SK-N-SH (cell line): ENCODE measurements around the gene HBG1. TPM values are rescaled to one million over a fixed set of nuclear protein-coding genes. Genes with fewer than 3 reads are reported as not detected.

Experiments
- CTCF ChIA-PET: fragments of 300-600, 350-600 bp; formaldehyde crosslinking; extraction: SDS; loops from one replicate; lab custom pipeline; 2021; lab: Yijun Ruan, JAX
- POLR2A ChIA-PET: fragments of 350-600 bp; sonication (Branson Sonifier 250); formaldehyde crosslinking; extraction: SDS; loops from one replicate; lab custom pipeline; 2020; ENCODE audit warnings: antibody characterized with exemption, inconsistent platforms; lab: Yijun Ruan, JAX
- DNase-seq: peaks from one replicate; pipeline ENCODE4 v3.0.0; 2012
- H2AFZ ChIP-seq: fragments of 200-600 bp; sonication (generic); 2 replicates; pipeline ENCODE4 v1.8.1; 2016; ENCODE audit warnings: antibody characterized with exemption, mild to moderate bottlenecking, low read depth
- H3F3A ChIP-seq: fragments of 200-600 bp; sonication (generic); replicated peaks from 2 replicates; pipeline ENCODE3; 2016; ENCODE audit warnings: antibody characterized with exemption, mild to moderate bottlenecking; ENCODE audit not compliant: insufficient read depth
- H3K27ac ChIP-seq, 2 experiments: fragments of 200-500 bp in 1 of 2; fragments of 200-600 bp in 1 of 2; sonication (Bioruptor generic) in 1 of 2; sonication (generic), shearing (Covaris generic) in 1 of 2; 2 replicates each; pipeline versions ENCODE4 v1.5.1 to v1.6.1; 2014 to 2016; ENCODE audit warnings: low read depth in 2 of 2, inconsistent platforms in 1 of 2, low read length in 1 of 2, mild to moderate bottlenecking in 1 of 2, mixed read lengths in 1 of 2
- H3K27me3 ChIP-seq: fragments of 200-600 bp; sonication (generic), shearing (Covaris generic); 2 replicates; pipeline ENCODE4 v1.6.1; 2016; ENCODE audit warnings: mixed run types; ENCODE audit not compliant: insufficient read depth
- H3K36me3 ChIP-seq, 2 experiments: fragments of 200-500 bp in 1 of 2; fragments of 200-600 bp in 1 of 2; sonication (Bioruptor generic) in 1 of 2; sonication (generic) in 1 of 2; replicated peaks in 1 of 2; 2 replicates each; pipeline versions ENCODE3 to v1.5.1; 2014 to 2016; ENCODE audit warnings: low read length in 1 of 2, mild to moderate bottlenecking in 1 of 2; ENCODE audit not compliant: insufficient read depth in 2 of 2, control insufficient read depth in 1 of 2
- H3K4me1 ChIP-seq, 2 experiments: fragments of 200-500 bp in 1 of 2; fragments of 200-600 bp in 1 of 2; sonication (Bioruptor generic) in 1 of 2; sonication (generic), shearing (Covaris generic) in 1 of 2; 2 replicates each; pipeline versions ENCODE4 v1.5.1 to v1.6.1; 2014 to 2016; ENCODE audit warnings: low read depth in 1 of 2, low read length in 1 of 2, mixed run types in 1 of 2; ENCODE audit not compliant: insufficient read depth in 2 of 2, control insufficient read depth in 1 of 2
- H3K4me2 ChIP-seq: fragments of 200-600 bp; sonication (generic), shearing (Covaris generic); 2 replicates; pipeline ENCODE4 v1.6.1; 2017; ENCODE audit warnings: mixed run types
- H3K4me3 ChIP-seq, 2 experiments: fragments of 200-500 bp in 1 of 2; fragments of 200-600 bp in 1 of 2; sonication (Bioruptor generic) in 1 of 2; sonication (generic), shearing (Covaris generic) in 1 of 2; 2 replicates each; pipeline versions ENCODE4 v1.5.1 to v1.8.1; 2014 to 2016; ENCODE audit warnings: low read depth in 2 of 2, inconsistent platforms in 1 of 2, low read length in 1 of 2, mild to moderate bottlenecking in 1 of 2, mixed read lengths in 1 of 2, moderate library complexity in 1 of 2
- H3K79me2 ChIP-seq: fragments of 200-600 bp; sonication (generic); 2 replicates; pipeline ENCODE4 v1.8.1; 2017; ENCODE audit warnings: mild to moderate bottlenecking; ENCODE audit not compliant: insufficient read depth
- H3K9ac ChIP-seq: fragments of 200-600 bp; sonication (generic); 2 replicates; pipeline ENCODE4 v1.6.1; 2017; ENCODE audit warnings: mixed run types
- H3K9me2 ChIP-seq: fragments of 200-600 bp; sonication (generic); 2 replicates; pipeline ENCODE4 v1.6.1; 2017; ENCODE audit warnings: mixed run types
- H3K9me3 ChIP-seq: fragments of 200-600 bp; sonication (generic); 2 replicates; pipeline ENCODE4 v1.6.1; 2017; ENCODE audit warnings: mixed run types, mild to moderate bottlenecking, moderate library complexity
- H4K20me1 ChIP-seq: fragments of 200-600 bp; sonication (generic); 2 replicates; pipeline ENCODE4 v1.6.1; 2017; ENCODE audit warnings: mild to moderate bottlenecking, mixed run types; ENCODE audit not compliant: insufficient read depth
- CHD2 ChIP-seq: fragments of 150-350 bp; IDR thresholded peaks from 2 replicates; pipeline ENCODE4 v1.6.1; 2018; ENCODE audit warnings: low read length; ENCODE audit not compliant: partially characterized antibody
- ELF1 ChIP-seq: IDR thresholded peaks from 2 replicates; pipeline ENCODE4 v1.4.0; 2012
- EP300 ChIP-seq, 2 experiments: IDR thresholded peaks; 2 replicates each; pipeline versions ENCODE4 v1.4.0 to v1.6.1; 2012; ENCODE audit warnings: borderline replicate concordance in 1 of 2, low read depth in 1 of 2, low read length in 1 of 2
- EZH2phosphoT487 ChIP-seq: fragments of 200-600 bp; sonication (generic); IDR thresholded peaks from 2 replicates; pipeline ENCODE4 v1.6.1; 2017; ENCODE audit warnings: low read depth, mixed run types, mild to moderate bottlenecking, antibody characterized with exemption, moderate library complexity, borderline replicate concordance
- FOXJ3 ChIP-seq: sonication (generic); formaldehyde crosslinking; IDR thresholded peaks from 2 replicates; pipeline ENCODE4 v1.5.1; 2020; ENCODE audit warnings: mild to moderate bottlenecking, missing genetic modification reagents
- GABPA ChIP-seq: IDR thresholded peaks from 2 replicates; pipeline ENCODE4 v1.4.0; 2012; ENCODE audit warnings: low read depth, mild to moderate bottlenecking
- GATA2 ChIP-seq: sonication (generic); formaldehyde crosslinking; IDR thresholded peaks from 2 replicates; pipeline ENCODE4 v1.5.0; 2020; ENCODE audit warnings: mild to moderate bottlenecking, missing genetic modification reagents
- MXI1 ChIP-seq: IDR thresholded peaks from 2 replicates; pipeline ENCODE4 v1.6.1; 2012; ENCODE audit warnings: mild to moderate bottlenecking, low read depth, low read length, improper control_type of control experiment
- NFIC ChIP-seq: IDR thresholded peaks from 2 replicates; pipeline ENCODE4 v1.4.0; 2012; ENCODE audit warnings: borderline replicate concordance
- RAD21 ChIP-seq: IDR thresholded peaks from 2 replicates; pipeline ENCODE4 v1.6.1; 2012; ENCODE audit warnings: mild to moderate bottlenecking, low read length
- RFX5 ChIP-seq: IDR thresholded peaks from 2 replicates; pipeline ENCODE4 v1.6.1; 2012; ENCODE audit warnings: mild to moderate bottlenecking, improper control_type of control experiment, low read length
- SMC3 ChIP-seq: IDR thresholded peaks from 2 replicates; pipeline ENCODE4 v1.6.1; 2012; ENCODE audit warnings: low read depth, low read length, improper control_type of control experiment
- TAF1 ChIP-seq: IDR thresholded peaks from 2 replicates; pipeline ENCODE4 v1.6.1; 2012; ENCODE audit warnings: low read depth, mild to moderate bottlenecking, low read length, moderate library complexity, borderline replicate concordance
- TCF12 ChIP-seq: IDR thresholded peaks from 2 replicates; pipeline ENCODE4 v1.4.0; 2012
- WGBS: methylation state at CpG from one replicate; pipeline ENCODE4 v1.1.6; 2017; ENCODE audit warnings: low lambda C conversion rate; 5-methylcytosine and 5-hydroxymethylcytosine counted together
- polyA plus RNA-seq, 3 experiments: library from polyadenylated mRNA; depleted of rRNA; stranded (reverse); fragments of >200 nt; gene quantifications; 2 replicates each; pipeline ENCODE4 v1.2.3, GENCODE V29; 2012
- TF ChIP-seq, protein P1 (sequence below): fragments of 150-350 bp; IDR thresholded peaks from 2 replicates; pipeline ENCODE4 v1.6.1; 2017; ENCODE audit warnings: antibody characterized with exemption, low read length, low read depth, borderline replicate concordance
- TF ChIP-seq, protein P2 (sequence below): IDR thresholded peaks from 2 replicates; pipeline ENCODE4 v1.6.1; 2012; ENCODE audit warnings: mild to moderate bottlenecking, low read depth, low read length, moderate library complexity
- TF ChIP-seq, protein P3 (sequence below): IDR thresholded peaks from 2 replicates; pipeline ENCODE4 v1.4.0; 2012; ENCODE audit warnings: low read depth

Gene HBG1
- polyA plus RNA-seq, 1 of the 3 experiments (the other 2 are of a cell fraction): not detected

DNA sequence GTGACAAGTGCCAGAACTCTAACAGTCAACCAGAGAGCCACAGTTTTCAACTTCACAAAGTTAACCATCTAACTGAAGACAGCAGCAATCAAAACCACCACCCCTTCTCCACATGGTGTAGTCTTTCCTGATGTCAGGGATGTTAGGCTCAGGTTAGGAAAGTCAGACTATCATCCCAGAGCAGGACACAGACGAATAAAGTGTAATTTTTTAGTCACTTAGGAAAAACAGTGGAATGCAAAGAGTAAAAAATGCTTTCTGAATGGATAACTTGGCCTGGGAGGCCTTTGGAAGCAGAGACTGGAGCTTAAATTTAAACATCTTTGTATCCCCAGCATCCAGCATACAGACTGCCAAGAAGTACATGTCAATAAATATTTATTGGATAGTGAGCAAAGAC, 36.7 kb upstream of the HBG1 start:
- ChIA-PET POLR2A (no interaction called here), CTCF (no interaction called here)
- Histone ChIP-seq H3K9me2 (no peaks in the 10 kb centered on the region), H2AFZ (no peak overlapping the region), H3K79me2 (no peaks in the 10 kb centered on the region), H3K27ac (no peak overlapping the region), H3K4me2 (no peak overlapping the region), H3K9me3 (no peaks in the 10 kb centered on the region), H4K20me1 (no peaks in the 10 kb centered on the region), H3K4me3 (no peak overlapping the region), H3K36me3 (no peaks in the 10 kb centered on the region), H3K9ac (no peak overlapping the region), H3K27me3 (no peaks in the 10 kb centered on the region), H3K4me1 (no peaks in the 10 kb centered on the region), H3F3A (no peaks in the 10 kb centered on the region)
- 0% methylated on average over 1 of the region's 1 CpG for WGBS
- no peak for TF ChIP-seq EP300 (IDR thresholded peaks at IDR 0.05; ENCODE audit: borderline replicate concordance in 1 of 2, low read depth in 1 of 2, low read length in 1 of 2)
- TF ChIP-seq, protein P1, sequence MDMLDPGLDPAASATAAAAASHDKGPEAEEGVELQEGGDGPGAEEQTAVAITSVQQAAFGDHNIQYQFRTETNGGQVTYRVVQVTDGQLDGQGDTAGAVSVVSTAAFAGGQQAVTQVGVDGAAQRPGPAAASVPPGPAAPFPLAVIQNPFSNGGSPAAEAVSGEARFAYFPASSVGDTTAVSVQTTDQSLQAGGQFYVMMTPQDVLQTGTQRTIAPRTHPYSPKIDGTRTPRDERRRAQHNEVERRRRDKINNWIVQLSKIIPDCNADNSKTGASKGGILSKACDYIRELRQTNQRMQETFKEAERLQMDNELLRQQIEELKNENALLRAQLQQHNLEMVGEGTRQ: no peak
- no peak for TF ChIP-seq RFX5
- no peak for TF ChIP-seq EZH2phosphoT487
- TF ChIP-seq FOXJ3 (CRISPR knock-in tag): no peak
- TF ChIP-seq, protein P2, sequence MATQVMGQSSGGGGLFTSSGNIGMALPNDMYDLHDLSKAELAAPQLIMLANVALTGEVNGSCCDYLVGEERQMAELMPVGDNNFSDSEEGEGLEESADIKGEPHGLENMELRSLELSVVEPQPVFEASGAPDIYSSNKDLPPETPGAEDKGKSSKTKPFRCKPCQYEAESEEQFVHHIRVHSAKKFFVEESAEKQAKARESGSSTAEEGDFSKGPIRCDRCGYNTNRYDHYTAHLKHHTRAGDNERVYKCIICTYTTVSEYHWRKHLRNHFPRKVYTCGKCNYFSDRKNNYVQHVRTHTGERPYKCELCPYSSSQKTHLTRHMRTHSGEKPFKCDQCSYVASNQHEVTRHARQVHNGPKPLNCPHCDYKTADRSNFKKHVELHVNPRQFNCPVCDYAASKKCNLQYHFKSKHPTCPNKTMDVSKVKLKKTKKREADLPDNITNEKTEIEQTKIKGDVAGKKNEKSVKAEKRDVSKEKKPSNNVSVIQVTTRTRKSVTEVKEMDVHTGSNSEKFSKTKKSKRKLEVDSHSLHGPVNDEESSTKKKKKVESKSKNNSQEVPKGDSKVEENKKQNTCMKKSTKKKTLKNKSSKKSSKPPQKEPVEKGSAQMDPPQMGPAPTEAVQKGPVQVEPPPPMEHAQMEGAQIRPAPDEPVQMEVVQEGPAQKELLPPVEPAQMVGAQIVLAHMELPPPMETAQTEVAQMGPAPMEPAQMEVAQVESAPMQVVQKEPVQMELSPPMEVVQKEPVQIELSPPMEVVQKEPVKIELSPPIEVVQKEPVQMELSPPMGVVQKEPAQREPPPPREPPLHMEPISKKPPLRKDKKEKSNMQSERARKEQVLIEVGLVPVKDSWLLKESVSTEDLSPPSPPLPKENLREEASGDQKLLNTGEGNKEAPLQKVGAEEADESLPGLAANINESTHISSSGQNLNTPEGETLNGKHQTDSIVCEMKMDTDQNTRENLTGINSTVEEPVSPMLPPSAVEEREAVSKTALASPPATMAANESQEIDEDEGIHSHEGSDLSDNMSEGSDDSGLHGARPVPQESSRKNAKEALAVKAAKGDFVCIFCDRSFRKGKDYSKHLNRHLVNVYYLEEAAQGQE: no peak
- TF ChIP-seq GATA2: no peak
- no peak for TF ChIP-seq TAF1
- TF ChIP-seq ELF1: no peak
- TF ChIP-seq TCF12: no peak
- no peak for TF ChIP-seq RAD21
- TF ChIP-seq, protein P3, sequence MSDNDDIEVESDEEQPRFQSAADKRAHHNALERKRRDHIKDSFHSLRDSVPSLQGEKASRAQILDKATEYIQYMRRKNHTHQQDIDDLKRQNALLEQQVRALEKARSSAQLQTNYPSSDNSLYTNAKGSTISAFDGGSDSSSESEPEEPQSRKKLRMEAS: no peak
- no peak for TF ChIP-seq NFIC
- TF ChIP-seq SMC3: no peak
- TF ChIP-seq CHD2: no peak
- TF ChIP-seq GABPA: no peak
- no peak for TF ChIP-seq MXI1
- DNase-seq: no peak
